Measurements from ENCODE around the gene TMEM131.

Gene TMEM131

GRCh38 chr2:97731274-97732020, 264.3 kb downstream of the TMEM131 start:
- in situ Hi-C loops (cut with MboI; ENCODE audit: low sequenced_read_pairs): no loop called here

GRCh38 chr2:97730245-97730644, 265.5 kb downstream of the TMEM131 start:
- in situ Hi-C loops (cut with MboI; ENCODE audit: low sequenced_read_pairs): no loop called here

- in situ Hi-C loops (cut with MboI; ENCODE audit: low sequenced_read_pairs): no loop called here
Measured at GRCh38 chr2:97728091-97728731, 267.5 kb downstream of the TMEM131 start.

- in situ Hi-C loops (cut with MboI; ENCODE audit: low sequenced_read_pairs): no loop called here
Measured at GRCh38 chr2:97727296-97727695, 268.5 kb downstream of the TMEM131 start.

GRCh38 chr2:97726261-97727064, 269.3 kb downstream of the TMEM131 start:
- in situ Hi-C loops (cut with MboI; ENCODE audit: low sequenced_read_pairs): no loop called here

- in situ Hi-C loops (cut with MboI; ENCODE audit: low sequenced_read_pairs): no loop called here
Measured at GRCh38 chr2:97724946-97725688, 270.6 kb downstream of the TMEM131 start.

- in situ Hi-C loops (cut with MboI; ENCODE audit: low sequenced_read_pairs): no loop called here
Measured at GRCh38 chr2:97724501-97724900, 271.2 kb downstream of the TMEM131 start.

GRCh38 chr2:97724073-97724410, 271.7 kb downstream of the TMEM131 start:
- in situ Hi-C loops (cut with MboI; ENCODE audit: low sequenced_read_pairs): no loop called here

GRCh38 chr2:97723156-97724072, 272.3 kb downstream of the TMEM131 start:
- in situ Hi-C loops (cut with MboI; ENCODE audit: low sequenced_read_pairs): no loop called here

GRCh38 chr2:97722227-97722626, 273.5 kb downstream of the TMEM131 start:
- in situ Hi-C loops (cut with MboI; ENCODE audit: low sequenced_read_pairs): no loop called here

- in situ Hi-C loops (cut with MboI; ENCODE audit: low sequenced_read_pairs): no loop called here
Measured at GRCh38 chr2:97720746-97721145, 275.0 kb downstream of the TMEM131 start.

GRCh38 chr2:97719362-97720155, 276.2 kb downstream of the TMEM131 start:
- in situ Hi-C loops (cut with MboI; ENCODE audit: low sequenced_read_pairs): no loop called here

GRCh38 chr2:97718942-97719341, 276.8 kb downstream of the TMEM131 start:
- in situ Hi-C loops (cut with MboI; ENCODE audit: low sequenced_read_pairs): no loop called here

GRCh38 chr2:97718051-97718882, 277.5 kb downstream of the TMEM131 start:
- in situ Hi-C loops (cut with MboI; ENCODE audit: low sequenced_read_pairs): no loop called here

- in situ Hi-C loops (cut with MboI; ENCODE audit: low sequenced_read_pairs): no loop called here
Measured at GRCh38 chr2:97717613-97717995, 278.1 kb downstream of the TMEM131 start.

GRCh38 chr2:97716695-97717612, 278.8 kb downstream of the TMEM131 start:
- in situ Hi-C loops (cut with MboI; ENCODE audit: low sequenced_read_pairs): no loop called here

GRCh38 chr2:97715951-97716694, 279.6 kb downstream of the TMEM131 start:
- in situ Hi-C loops (cut with MboI; ENCODE audit: low sequenced_read_pairs): no loop called here

Data from hTERT RPE-1 (cell line).